Measurements from ENCODE around the gene VPS37B. TPM values are rescaled to one million over a fixed set of nuclear protein-coding genes. Genes with fewer than 3 reads are reported as not detected.

Gene VPS37B
- total RNA-seq, 1 experiment from 2014 or later = 104 TPM

DNA sequence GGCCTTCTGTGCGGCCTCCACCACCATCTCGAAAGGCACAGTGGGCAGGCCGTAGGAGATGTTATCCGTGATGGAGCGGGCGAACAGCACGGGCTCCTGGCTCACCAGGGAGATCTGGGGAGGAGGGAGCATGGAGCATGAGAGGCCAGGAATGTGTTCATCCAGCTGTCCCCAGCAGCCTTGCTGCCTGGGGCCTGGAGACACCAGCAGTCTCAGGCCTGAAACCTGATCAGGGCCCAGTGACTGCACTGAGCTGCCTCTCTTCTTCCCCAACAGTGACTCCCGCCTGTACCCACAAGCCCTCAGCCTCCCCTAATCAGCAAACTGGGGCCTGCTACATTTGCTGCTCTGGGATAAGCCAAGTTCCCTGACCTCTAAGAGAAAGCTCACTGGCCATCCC, 39.4 kb upstream of the VPS37B start:
- no peak overlapping the region for H3K4me3 Mint-ChIP-seq (ENCODE audit: low read depth, unreplicated experiment)
- TF ChIP-seq, protein P1, sequence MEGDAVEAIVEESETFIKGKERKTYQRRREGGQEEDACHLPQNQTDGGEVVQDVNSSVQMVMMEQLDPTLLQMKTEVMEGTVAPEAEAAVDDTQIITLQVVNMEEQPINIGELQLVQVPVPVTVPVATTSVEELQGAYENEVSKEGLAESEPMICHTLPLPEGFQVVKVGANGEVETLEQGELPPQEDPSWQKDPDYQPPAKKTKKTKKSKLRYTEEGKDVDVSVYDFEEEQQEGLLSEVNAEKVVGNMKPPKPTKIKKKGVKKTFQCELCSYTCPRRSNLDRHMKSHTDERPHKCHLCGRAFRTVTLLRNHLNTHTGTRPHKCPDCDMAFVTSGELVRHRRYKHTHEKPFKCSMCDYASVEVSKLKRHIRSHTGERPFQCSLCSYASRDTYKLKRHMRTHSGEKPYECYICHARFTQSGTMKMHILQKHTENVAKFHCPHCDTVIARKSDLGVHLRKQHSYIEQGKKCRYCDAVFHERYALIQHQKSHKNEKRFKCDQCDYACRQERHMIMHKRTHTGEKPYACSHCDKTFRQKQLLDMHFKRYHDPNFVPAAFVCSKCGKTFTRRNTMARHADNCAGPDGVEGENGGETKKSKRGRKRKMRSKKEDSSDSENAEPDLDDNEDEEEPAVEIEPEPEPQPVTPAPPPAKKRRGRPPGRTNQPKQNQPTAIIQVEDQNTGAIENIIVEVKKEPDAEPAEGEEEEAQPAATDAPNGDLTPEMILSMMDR (IDR thresholded peaks at IDR 0.05; ENCODE audit: unreplicated experiment) = no peak
- CTCF ChIA-PET = interaction anchor here (1.1 kb wide), 1 partner anchor 9 kb away, joined by 3 read pairs; no protein-coding TSS in a partner anchor
- H3K27me3 Mint-ChIP-seq (ENCODE audit: unreplicated experiment) = no peaks in the 10 kb centered on the region
- no peak overlapping the region for H3K27ac Mint-ChIP-seq (ENCODE audit: unreplicated experiment)
- no TSS peak for BruUV-seq (replicated peaks)
- peaks cover 8% of the 10 kb centered on the region for H3K4me1 Mint-ChIP-seq (ENCODE audit: low read depth, unreplicated experiment)
- H3K36me3 Mint-ChIP-seq (ENCODE audit: insufficient read depth, unreplicated experiment) = peaks cover 12% of the 10 kb centered on the region
- intact Hi-C loops (cut with micrococcal nuclease; ENCODE audit: unreplicated experiment) = no loop called here
- no peak for DNase-seq
- no peaks in the 10 kb centered on the region for H3K9me3 Mint-ChIP-seq (ENCODE audit: low read depth, unreplicated experiment)

DNA sequence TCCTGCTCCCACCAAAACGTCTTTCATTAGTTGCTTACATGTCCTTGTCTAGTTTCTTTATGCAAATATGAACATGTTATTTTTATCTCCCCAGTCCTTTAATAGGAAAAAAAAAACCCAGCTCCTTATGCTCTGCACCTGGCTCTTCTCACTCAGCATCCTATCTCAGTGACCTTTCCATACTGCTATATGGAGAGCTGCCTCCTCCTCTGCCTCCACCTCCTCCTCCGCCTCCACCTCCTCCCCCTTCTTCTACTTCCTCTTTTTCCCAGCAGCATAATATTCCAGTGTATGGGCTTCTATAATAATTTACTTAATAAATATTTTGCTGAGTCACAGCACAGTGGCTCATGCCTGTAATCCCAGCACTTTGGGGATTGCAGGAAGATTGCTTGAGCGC, 38.8 kb upstream of the VPS37B start:
- Mint-ChIP-seq H3K9me3 (ENCODE audit: low read depth, unreplicated experiment) (no peaks in the 10 kb centered on the region), H3K4me1 (ENCODE audit: low read depth, unreplicated experiment) (peaks cover 8% of the 10 kb centered on the region), H3K36me3 (ENCODE audit: insufficient read depth, unreplicated experiment) (peaks cover 10% of the 10 kb centered on the region), H3K27ac (ENCODE audit: unreplicated experiment) (no peak overlapping the region), H3K27me3 (ENCODE audit: unreplicated experiment) (no peaks in the 10 kb centered on the region), H3K4me3 (ENCODE audit: low read depth, unreplicated experiment) (no peak overlapping the region)
- intact Hi-C loops (cut with micrococcal nuclease; ENCODE audit: unreplicated experiment) = no loop called here
- CTCF ChIA-PET = no interaction called here
- no TSS peak for BruUV-seq (replicated peaks)
- TF ChIP-seq, protein P1 (IDR thresholded peaks at IDR 0.05; ENCODE audit: unreplicated experiment) = no peak
- DNase-seq = no peak

- no peaks in the 10 kb centered on the region for H3K4me1 Mint-ChIP-seq (ENCODE audit: low read depth, unreplicated experiment)
- CTCF ChIA-PET = interaction anchor here (0.6 kb wide), 1 partner anchor 19 kb away, joined by 6 read pairs; no protein-coding TSS in a partner anchor
- DNase-seq = no peak
- no peak overlapping the region for H3K4me3 Mint-ChIP-seq (ENCODE audit: low read depth, unreplicated experiment)
- H3K27me3 Mint-ChIP-seq (ENCODE audit: unreplicated experiment) = no peaks in the 10 kb centered on the region
- no peaks in the 10 kb centered on the region for H3K9me3 Mint-ChIP-seq (ENCODE audit: low read depth, unreplicated experiment)
- no TSS peak for BruUV-seq (replicated peaks)
- no peak overlapping the region for H3K27ac Mint-ChIP-seq (ENCODE audit: unreplicated experiment)
- H3K36me3 Mint-ChIP-seq (ENCODE audit: insufficient read depth, unreplicated experiment) = peaks cover 6% of the 10 kb centered on the region
- TF ChIP-seq, protein P1 (IDR thresholded peaks at IDR 0.05; ENCODE audit: unreplicated experiment) = no peak
- intact Hi-C loops (cut with micrococcal nuclease; ENCODE audit: unreplicated experiment) = no loop called here
Observed at GRCh38 chr12:122932207-122932606, 36.3 kb upstream of the VPS37B start.

DNA sequence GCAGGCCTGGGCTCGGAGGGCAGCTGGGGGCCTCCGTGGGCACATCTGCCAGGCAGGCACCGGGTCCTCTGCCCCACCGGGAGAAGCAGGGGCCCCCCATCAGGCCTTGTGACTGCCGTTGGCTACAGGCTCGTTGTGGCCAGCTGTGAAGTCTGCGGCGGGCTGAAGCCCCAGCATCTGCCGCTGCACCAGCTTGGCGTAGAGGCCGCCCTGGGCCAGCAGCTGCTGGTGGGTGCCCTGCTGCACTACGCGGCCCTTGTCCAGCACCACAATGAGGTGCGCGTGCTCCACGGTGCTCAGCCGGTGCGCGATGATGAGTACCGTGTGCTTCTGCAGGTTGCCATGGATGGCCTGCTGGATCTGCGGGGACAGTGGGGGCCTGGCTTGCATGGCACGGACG, 33.9 kb upstream of the VPS37B start:
- CTCF ChIA-PET = no interaction called here
- no TSS peak for BruUV-seq (replicated peaks)
- no peak overlapping the region for H3K4me3 Mint-ChIP-seq (ENCODE audit: low read depth, unreplicated experiment)
- H3K27me3 Mint-ChIP-seq (ENCODE audit: unreplicated experiment) = no peaks in the 10 kb centered on the region
- DNase-seq = no peak
- H3K27ac Mint-ChIP-seq (ENCODE audit: unreplicated experiment) = no peak overlapping the region
- TF ChIP-seq, protein P1 (IDR thresholded peaks at IDR 0.05; ENCODE audit: unreplicated experiment) = no peak
- intact Hi-C loops (cut with micrococcal nuclease; ENCODE audit: unreplicated experiment) = no loop called here
- no peaks in the 10 kb centered on the region for H3K4me1 Mint-ChIP-seq (ENCODE audit: low read depth, unreplicated experiment)
- H3K36me3 Mint-ChIP-seq (ENCODE audit: insufficient read depth, unreplicated experiment) = peaks cover 6% of the 10 kb centered on the region
- no peaks in the 10 kb centered on the region for H3K9me3 Mint-ChIP-seq (ENCODE audit: low read depth, unreplicated experiment)
